Muscle of leg (tissue), 11 donors: Measurements from ENCODE around the gene PTK6. TPM values are rescaled to one million over a fixed set of nuclear protein-coding genes. Genes with fewer than 3 reads are reported as not detected.

ENCODE experiments used
- DNase-seq: peaks from one replicate; pipeline ENCODE4 v3.0.0; 2013
- H3K27ac ChIP-seq: one replicate; pipeline ENCODE4 v1.5.1; 2013; ENCODE audit warnings: mild to moderate bottlenecking, low read length, control low read depth
- H3K27me3 ChIP-seq: one replicate; pipeline ENCODE4 v1.6.1; 2013; ENCODE audit warnings: low read length; ENCODE audit not compliant: control insufficient read depth, insufficient read depth
- H3K36me3 ChIP-seq: one replicate; pipeline ENCODE4 v1.6.1; 2013; ENCODE audit warnings: low read length; ENCODE audit not compliant: control insufficient read depth, insufficient read depth
- H3K4me1 ChIP-seq: one replicate; pipeline ENCODE4 v1.6.1; 2013; ENCODE audit warnings: low read length; ENCODE audit not compliant: control insufficient read depth, insufficient read depth
- H3K4me3 ChIP-seq: one replicate; pipeline ENCODE4 v1.5.1; 2013; ENCODE audit warnings: low read length, control low read depth
- H3K9me3 ChIP-seq: replicated peaks from 2 replicates; pipeline ENCODE4 v1.6.1; 2013; ENCODE audit warnings: low read depth, low read length; ENCODE audit not compliant: control insufficient read depth
- WGBS: methylation state at CpG from one replicate; pipeline ENCODE4 v1.1.5; 2013; ENCODE audit warnings: missing lambda C conversion rate; ENCODE audit not compliant: insufficient coverage; 5-methylcytosine and 5-hydroxymethylcytosine counted together
- polyA plus RNA-seq, 8 donors: library from polyadenylated mRNA; unstranded; fragments of 120-200 nt; gene quantifications; one replicate each; pipeline versions ENCODE4 v1.2.1 to v1.2.3, GENCODE V29; 2013; ENCODE audit warnings: inconsistent platforms in 1 of 8, low replicate concordance in 1 of 8; ENCODE audit not compliant: insufficient read length in 8 of 8, insufficient read depth in 1 of 8
- total RNA-seq: library from RNA; stranded (reverse); fragments of 120-200 nt; gene quantifications from one replicate; pipeline ENCODE4 v1.2.4, GENCODE V29; 2013

PTK6 gene
- total and polyA plus RNA-seq, 9 donors: 0.08 to 0.61 (median 0.34) TPM; not detected in 1

DNA sequence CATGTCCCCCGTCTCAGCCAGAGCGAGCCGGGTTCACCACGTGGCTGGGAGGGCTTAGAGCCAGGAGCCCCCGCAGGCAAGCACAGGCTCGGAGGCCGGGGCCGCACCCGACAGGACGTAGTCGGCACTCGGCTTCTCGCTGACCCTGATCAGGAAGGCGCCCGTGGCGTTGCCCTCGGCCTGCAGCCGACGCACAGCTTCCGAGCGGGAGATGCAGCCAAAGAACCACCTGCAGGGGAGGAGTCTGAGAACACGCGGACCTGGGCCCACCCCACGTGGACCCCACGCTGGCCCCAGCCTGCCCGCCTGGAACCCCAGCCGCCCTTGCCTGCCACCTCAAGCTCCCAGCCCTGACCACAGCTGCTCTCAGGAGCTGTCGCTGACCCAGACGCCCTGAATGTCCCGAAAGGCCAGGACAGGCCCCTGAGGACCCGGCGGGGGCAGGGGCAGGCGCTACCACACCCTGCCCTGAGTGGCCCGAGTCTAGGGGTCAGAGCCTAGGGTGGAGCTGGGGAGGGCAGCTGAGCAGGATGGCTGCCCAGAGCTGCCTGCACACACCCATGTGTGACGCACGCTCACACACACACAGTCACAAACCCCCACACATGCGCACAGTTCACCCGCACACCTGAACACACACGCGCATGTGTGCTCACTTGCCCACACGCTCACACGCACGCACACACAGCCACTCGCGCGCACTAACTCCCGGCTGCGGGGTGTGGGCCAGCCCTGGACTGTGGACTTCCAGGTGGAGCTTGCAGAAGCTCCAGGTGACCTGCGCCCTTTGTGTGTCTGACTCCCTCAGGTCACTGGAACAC is 2.1 kb downstream of the PTK6 start:
- no peak overlapping the region for H3K4me3 ChIP-seq
- H3K4me1 ChIP-seq: peaks cover 30% of the 10 kb centered on the region
- no peaks in the 10 kb centered on the region for H3K9me3 ChIP-seq
- H3K27ac ChIP-seq: no peak overlapping the region
- 41% methylated on average over 40 of the region's 49 CpGs for WGBS
- DNase-seq: no peak
- no peaks in the 10 kb centered on the region for H3K36me3 ChIP-seq
- peaks cover 29% of the 10 kb centered on the region for H3K27me3 ChIP-seq

DNA sequence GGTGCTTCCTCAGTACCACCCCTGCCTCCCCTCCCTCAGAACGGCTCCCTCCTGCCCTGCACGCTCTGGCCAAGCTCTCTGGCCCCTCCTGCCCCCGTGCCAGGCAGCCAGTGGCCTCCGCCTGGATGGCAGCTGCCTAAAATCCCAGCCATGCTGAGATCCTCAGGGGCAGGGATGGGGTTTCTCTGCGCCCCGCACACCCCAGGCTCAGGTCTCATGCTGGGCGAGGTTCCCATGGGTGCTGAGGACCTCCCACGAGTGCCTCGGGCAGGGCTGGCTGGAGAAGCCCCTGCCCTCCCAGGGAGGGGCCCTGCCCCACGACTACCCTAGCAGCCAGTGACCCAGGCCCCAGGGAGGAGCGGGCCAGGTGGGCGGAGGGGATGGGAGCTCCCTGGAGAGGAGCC is 2.7 kb downstream of the PTK6 start:
- Histone ChIP-seq H3K36me3 (no peaks in the 10 kb centered on the region), H3K27ac (no peak overlapping the region), H3K27me3 (peaks cover 29% of the 10 kb centered on the region), H3K9me3 (no peaks in the 10 kb centered on the region), H3K4me1 (peaks cover 30% of the 10 kb centered on the region), H3K4me3 (no peak overlapping the region)
- DNase-seq: no peak
- WGBS: 57% methylated on average over 10 of the region's 12 CpGs

DNA sequence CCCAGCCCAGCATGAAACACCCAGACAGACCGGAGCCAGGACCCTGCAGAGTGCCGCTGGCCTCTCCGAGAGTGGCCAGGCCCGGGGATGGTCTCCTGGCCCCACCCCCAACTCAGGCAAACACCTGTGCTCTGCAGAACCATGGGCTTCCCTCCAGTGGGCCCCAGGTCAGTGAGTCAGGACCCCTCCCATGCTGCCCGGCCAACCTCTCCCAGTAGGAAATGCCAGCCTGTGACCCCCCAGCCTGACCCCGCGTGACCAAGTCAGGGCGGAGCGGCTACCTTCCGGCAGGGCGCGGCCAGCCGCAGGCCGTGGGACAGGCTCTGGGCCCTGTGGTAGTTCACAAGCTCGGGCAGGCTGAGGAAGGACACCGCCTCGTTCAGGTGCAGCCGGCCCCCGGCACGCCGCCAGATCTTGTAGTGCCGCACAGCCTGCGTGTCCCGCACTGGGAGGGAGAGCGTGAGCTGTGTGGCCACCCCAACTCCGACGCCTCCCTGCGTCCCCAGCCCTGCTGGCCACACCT is 3.2 kb downstream of the PTK6 start:
- H3K4me1 ChIP-seq: peaks cover 30% of the 10 kb centered on the region
- H3K9me3 ChIP-seq: no peaks in the 10 kb centered on the region
- no peak overlapping the region for H3K4me3 ChIP-seq
- 59% methylated on average over 28 of the region's 28 CpGs for WGBS
- H3K36me3 ChIP-seq: no peaks in the 10 kb centered on the region
- peaks cover 29% of the 10 kb centered on the region for H3K27me3 ChIP-seq
- H3K27ac ChIP-seq: no peak overlapping the region
- DNase-seq: no peak

DNA sequence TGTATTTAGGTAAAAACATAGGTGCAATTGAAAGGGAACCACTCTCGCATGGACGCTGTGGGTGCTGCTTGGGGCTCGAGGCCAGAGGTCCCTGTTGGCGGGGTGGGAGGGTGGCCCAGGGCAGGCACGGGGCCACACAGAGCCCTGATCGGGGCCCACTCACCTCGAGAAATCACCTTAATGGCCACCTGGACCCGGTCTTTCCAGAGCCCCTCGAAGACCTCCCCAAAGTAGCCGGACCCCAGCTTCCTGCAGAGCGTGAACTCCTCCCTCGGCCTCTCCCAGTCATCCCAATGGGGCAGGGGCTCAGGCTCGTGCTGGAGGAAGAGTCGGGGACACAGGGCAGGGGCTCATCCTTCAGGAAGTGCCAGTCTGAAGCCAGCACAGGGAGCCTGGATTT is 3.8 kb downstream of the PTK6 start:
- DNase-seq: no peak
- 75% methylated on average over 12 of the region's 14 CpGs for WGBS
- Histone ChIP-seq H3K4me1 (peaks cover 30% of the 10 kb centered on the region), H3K4me3 (no peak overlapping the region), H3K27ac (no peak overlapping the region), H3K9me3 (no peaks in the 10 kb centered on the region), H3K27me3 (peaks cover 29% of the 10 kb centered on the region), H3K36me3 (no peaks in the 10 kb centered on the region)

DNA sequence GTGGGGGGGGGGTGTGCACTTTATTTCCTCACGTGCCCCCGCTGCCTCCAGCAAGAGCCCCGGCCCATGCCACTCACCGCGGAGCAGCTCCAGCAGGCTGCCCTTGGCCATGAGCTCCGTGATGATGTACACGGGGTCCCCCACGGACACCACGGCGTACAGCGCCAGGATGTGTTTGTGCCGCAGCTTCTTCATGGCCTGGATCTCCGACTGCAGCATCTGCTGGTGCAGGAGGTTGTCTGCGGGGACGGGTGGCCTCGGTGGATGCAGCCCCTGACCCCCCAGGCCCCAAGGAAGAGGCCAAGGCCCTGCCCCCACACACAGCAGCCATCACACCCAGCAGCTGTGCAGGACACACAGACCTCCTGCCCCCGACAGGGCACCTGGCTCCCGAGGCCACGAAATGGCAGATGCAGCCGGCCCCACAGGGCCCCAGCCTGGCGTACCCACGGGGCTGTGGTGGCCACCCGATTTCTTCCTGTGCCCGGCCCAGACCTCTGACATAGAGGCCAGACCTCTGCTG is 4.7 kb downstream of the PTK6 start:
- H3K4me1 ChIP-seq: peaks cover 22% of the 10 kb centered on the region
- peaks cover 29% of the 10 kb centered on the region for H3K27me3 ChIP-seq
- DNase-seq: no peak
- H3K36me3 ChIP-seq: no peaks in the 10 kb centered on the region
- 69% methylated on average over 24 of the region's 24 CpGs for WGBS
- no peak overlapping the region for H3K27ac ChIP-seq
- no peaks in the 10 kb centered on the region for H3K9me3 ChIP-seq
- H3K4me3 ChIP-seq: no peak overlapping the region

DNA sequence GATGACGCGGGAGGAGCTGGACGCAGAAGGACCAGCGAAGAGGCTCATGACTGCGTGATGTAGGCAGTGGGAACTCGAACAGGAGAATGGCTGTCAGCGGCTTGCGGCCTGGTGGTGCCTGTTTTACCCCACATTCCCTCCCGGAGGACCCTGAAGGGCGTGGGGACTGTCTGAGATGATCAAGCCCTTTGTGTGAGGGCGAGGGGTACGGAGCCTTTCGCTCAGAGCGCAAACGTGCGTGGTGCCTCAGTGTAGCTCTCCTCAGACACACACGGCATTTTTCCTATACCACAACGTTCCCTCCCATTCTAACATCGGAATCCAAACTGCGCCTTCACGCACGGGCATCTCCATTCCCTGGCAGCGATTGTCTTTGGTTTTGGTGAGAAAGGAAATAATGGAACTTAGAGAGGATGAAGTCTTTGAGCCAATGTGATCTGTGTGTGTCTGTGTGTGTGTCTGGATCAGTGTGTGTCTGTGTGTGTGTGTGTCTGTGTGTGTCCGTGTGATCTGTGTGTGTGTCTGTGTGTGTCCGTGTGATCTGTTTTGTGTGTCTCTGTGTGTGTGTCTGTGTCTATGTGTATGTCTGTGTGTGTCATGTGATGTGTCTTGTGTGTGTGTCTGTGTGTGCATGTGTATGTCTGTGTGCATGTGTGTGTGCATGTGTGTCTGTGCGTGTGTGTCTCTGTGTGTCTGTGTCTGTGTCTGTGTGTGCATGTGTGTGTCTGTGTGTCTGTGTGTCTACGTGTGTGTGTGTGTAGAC is 5.3 kb downstream of the PTK6 start:
- H3K27me3 ChIP-seq: peaks cover 29% of the 10 kb centered on the region
- peaks cover 19% of the 10 kb centered on the region for H3K4me1 ChIP-seq
- no peaks in the 10 kb centered on the region for H3K36me3 ChIP-seq
- H3K27ac ChIP-seq: no peak overlapping the region
- no peak overlapping the region for H3K4me3 ChIP-seq
- WGBS: 71% methylated on average over 6 of the region's 27 CpGs
- DNase-seq: no peak
- no peaks in the 10 kb centered on the region for H3K9me3 ChIP-seq

DNA sequence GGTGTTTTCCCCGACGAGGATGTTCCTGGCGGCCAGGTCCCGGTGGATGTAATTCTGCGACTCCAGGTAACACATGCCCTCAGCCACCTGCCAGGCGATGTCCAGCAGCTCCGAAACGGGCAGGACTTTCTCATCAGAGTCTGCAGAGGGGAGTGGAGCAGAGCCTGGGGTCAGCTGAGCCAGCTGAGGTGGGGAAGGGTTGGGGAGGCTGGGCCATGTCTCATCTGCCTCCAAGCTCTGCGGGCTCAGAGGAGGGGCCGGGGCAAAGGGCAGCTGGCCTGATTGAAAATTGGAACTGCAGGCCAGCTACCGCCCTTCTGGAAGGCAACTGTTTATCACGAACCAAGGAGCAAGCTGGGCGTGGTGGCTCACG is 6.4 kb downstream of the PTK6 start:
- Histone ChIP-seq H3K27ac (no peak overlapping the region), H3K9me3 (no peaks in the 10 kb centered on the region), H3K36me3 (no peaks in the 10 kb centered on the region), H3K4me1 (peaks cover 13% of the 10 kb centered on the region), H3K4me3 (no peak overlapping the region), H3K27me3 (peaks cover 29% of the 10 kb centered on the region)
- WGBS: 70% methylated on average over 12 of the region's 14 CpGs
- no peak for DNase-seq

DNA sequence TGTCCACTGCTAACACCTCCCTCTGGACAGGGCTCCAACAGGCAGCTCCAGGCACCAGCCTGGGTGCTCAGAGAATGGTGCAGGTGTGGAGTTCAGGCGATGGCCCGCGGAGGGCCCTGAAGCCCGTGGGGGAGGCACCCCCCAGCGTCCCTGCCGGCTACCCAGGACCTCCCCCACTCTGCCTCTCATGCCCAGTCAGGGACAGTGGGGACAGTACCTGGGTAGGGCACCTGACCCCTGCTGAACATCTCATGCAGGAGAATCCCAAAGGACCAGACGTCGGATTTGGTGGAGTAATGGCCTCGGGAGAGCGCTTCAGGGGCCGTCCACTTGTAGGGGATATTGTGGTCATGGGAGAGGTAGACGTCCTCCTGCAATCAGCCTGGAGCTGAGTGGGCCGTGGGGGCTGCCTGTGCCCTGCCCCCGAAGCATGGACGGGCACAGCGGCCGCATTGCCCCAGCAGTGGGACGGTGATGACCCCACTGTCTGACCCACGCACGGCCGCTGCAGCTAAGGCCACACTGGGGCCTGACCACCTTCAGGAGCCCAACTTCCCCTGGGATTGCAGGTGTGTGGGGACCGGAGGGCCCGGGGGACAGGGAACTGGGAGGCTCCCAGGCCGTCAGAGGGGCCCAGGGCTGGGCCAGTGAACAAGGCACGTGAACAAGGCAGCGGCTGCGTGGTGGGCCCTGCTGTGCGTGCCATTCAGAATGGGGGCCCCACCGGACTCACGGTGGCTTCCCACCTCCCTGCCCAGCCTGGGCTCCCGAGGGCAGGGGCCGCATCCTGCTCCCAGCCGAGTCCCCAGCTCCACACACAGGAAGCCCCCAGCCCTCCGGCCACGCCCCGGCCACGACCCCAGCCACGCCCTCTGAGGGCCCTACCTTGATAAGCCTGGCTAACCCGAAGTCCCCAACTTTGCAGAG is 7.1 kb downstream of the PTK6 start:
- Histone ChIP-seq H3K27ac (no peak overlapping the region), H3K4me3 (no peak overlapping the region), H3K27me3 (peaks cover 25% of the 10 kb centered on the region), H3K36me3 (no peaks in the 10 kb centered on the region), H3K4me1 (peaks cover 13% of the 10 kb centered on the region), H3K9me3 (no peaks in the 10 kb centered on the region)
- no peak for DNase-seq
- 77% methylated on average over 33 of the region's 39 CpGs for WGBS

DNA sequence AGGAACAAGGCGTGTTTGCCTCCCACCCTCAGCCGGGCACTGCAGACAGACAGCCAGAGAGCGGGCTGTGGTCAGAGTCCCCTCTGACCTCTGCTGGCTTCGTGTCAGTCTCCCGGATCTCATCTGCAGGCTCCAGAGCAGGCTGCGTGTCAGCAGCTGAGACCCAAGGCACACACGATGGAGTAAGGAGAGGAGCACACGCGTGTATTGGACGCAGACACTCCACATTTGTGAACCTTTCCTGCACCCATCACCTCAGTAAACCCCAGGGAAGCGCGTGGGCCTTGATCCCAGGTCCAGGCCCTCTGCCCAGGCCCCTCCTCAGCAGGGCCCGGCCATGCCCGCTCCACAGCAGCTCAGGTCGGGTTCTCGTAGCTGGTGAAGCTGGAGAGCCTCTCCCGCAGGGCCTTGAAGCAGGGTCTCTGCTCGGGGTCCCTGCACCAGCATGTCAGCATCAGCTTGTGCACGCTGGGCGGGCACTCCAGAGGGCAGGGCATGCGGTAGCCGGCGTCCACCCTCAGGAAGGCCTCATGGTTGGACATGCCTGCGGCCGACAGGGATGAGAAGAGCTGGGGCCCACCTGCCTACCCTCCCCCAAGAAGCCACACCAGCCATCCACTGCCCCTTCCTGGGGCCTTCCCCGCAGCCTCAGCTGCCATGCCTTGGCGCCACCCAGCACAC is 7.9 kb downstream of the PTK6 start:
- Histone ChIP-seq H3K27ac (no peak overlapping the region), H3K9me3 (no peaks in the 10 kb centered on the region), H3K4me1 (peaks cover 5% of the 10 kb centered on the region), H3K27me3 (peaks cover 17% of the 10 kb centered on the region), H3K36me3 (no peaks in the 10 kb centered on the region), H3K4me3 (no peak overlapping the region)
- 64% methylated on average over 15 of the region's 27 CpGs for WGBS
- DNase-seq: no peak
